Activated CD8-positive, alpha-beta memory T cell treated with anti-CD3 and anti-CD28 coated beads, Interleukin-2, amount 50 U/mL, for 1 hour (primary cell): ENCODE data around the gene ZNF628.

Experiments
- DNase-seq: peaks from one replicate; pipeline ENCODE4 v3.0.0-alpha.2; 2020; ENCODE audit errors: extremely low read depth

ZNF628 gene

GRCh38 chr19:55465460-55466240 is 10.8 kb upstream of the ZNF628 start:
- DNase-seq, result no peak

DNA sequence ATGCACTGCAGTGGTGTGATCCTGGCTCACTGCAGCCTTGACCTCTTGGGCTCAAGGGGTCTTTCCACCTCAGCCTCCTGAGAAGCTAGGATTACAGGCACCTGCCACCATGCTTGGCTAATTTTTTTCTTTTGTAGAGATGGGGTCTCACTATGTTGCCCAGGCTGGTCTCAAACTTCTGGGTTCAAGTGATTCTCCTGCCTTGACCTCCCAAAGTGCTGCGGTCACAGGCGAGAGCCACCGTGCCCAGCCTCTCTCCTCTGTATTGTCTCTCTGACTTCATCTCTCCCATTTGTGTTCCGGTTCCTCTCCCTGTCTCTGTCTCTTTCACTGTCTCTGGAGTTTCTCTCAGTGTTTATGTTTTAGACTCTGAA is 10.2 kb upstream of the ZNF628 start:
- no peak for DNase-seq

- DNase-seq, result no peak
Observed at GRCh38 chr19:55467236-55468053, 9.0 kb upstream of the ZNF628 start.

- no peak for DNase-seq
Observed at GRCh38 chr19:55468054-55468393, 8.4 kb upstream of the ZNF628 start.

DNA sequence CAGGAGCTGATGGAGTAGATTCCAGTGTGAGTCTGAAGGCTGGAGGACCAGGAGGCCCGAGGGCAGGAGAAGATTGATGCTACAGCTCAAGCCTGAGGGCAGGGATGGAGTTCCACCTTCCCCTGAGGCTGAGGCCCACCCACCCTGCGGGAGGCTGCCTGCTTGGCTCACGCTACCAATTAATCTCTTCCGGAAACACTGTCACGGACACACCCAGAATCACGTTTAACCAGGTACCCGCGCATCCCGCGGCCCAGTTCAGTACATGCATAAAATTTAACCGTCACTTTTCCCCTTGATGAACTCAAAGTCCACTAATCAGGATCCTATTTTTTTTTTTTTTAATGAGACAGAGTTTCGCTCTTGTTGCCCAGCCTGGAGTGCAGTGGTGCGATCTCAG is 5.2 kb upstream of the ZNF628 start:
- no peak for DNase-seq

GRCh38 chr19:55472463-55472862 is 4.0 kb upstream of the ZNF628 start:
- DNase-seq, result no peak

DNA sequence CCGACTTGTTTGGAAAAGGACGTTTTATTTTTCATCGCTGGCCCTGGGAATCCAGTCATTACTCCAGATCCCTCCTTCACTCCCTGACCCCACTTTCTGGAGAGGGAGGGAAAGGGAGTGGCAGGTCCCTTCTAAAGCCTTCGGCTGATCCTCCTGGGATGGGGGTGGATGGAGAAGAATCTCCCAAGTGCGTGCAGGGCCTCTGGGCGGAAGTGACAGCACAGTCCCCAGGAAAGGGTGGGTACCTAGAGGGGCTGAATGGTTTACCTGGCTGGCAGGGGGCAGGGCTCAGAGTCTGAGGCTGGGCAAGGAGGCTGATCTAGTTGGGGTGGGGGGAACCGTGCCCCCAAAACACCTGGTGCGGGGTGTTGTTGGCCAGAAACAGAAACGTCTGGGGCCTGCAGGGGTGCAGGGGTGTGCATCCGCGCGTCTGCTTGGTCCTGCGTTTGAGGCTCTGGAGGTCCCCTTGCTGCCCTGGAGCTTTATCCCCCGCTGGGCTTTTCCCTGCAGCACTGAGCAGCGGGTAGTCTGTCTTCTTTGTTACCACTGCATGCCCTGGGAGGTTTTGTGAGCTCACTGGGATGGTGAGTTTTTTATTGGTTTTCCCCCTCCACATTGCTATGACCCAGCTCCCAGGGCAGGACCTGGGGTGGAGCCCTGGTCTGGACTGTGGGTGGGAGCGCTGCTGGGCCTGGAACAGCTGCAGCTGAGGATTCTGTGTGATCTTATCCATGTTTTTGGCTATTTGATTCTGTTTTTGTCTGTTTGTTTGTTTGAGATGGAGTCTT is 3.0 kb upstream of the ZNF628 start:
- DNase-seq, result no peak

DNA sequence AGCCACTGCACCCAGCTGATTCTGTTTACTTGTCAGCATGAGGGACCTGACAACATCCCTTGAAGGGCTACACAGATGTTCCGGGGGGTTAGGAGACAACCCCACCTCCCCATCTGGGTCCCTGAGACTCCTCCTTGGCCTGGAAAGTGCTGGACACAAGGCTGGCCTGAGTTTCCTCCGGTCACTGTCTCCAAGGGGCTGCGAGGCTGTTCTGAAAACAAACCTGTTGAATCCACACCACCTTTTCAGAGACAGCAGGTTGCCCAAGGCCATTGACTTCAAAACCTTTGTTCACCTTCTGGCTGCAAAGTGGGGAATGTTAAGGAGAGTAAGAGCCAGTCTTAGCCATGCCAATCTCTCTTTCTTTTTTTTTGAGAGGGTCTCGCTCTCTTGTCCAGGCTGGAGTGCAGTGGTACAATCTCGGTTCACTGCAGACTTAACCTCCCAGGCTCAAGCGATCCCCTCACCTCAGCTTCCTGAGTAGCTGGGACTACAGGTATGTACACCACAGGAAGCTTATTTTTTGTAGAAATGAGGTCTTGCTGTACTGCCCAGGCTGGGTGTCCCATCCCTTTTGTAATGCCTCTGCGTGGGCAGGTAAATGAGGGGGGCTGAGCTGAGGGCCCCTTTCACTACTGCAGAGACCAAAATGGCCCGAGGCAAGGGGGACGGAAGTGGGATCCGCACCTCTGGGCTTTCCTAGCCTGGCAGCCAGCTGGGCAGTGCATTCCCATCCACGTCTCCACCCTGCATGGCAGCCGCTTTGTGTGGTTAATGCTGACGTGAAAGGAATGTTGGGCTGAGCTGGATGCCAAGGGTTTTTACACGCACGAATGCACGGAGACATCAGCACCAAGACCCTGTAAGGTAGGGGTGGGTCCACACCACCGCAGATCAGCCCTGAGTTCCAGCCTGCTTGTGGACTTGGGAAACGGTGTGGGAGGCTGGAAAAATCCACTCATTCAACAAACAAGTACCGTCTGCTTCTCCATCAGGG is 1.9 kb upstream of the ZNF628 start:
- no peak for DNase-seq

DNA sequence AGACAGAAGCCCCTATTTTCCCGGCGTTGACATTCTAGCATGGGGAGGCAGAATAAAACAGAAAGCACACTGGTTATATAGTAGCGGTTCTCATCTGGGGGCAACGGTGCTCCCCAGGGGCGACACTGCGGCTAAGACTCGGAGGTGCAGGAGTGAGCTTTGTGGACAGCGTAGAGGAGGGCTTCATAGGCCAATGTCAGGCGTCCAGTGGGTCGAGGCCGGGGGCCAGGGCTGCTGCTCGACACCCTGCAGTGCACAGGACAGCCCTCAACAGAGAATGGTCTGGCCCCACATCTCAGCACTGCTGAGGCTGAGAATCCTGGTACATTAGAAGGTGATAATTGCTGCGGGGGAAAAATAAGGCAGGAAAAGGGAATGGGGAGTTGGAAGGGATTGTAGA is 1.5 kb downstream of the ZNF628 start:
- DNase-seq, result no peak

GRCh38 chr19:55478364-55478763 is 1.9 kb downstream of the ZNF628 start:
- DNase-seq, result no peak

- no peak for DNase-seq
Observed at GRCh38 chr19:55479045-55479444, 2.6 kb downstream of the ZNF628 start.

DNA sequence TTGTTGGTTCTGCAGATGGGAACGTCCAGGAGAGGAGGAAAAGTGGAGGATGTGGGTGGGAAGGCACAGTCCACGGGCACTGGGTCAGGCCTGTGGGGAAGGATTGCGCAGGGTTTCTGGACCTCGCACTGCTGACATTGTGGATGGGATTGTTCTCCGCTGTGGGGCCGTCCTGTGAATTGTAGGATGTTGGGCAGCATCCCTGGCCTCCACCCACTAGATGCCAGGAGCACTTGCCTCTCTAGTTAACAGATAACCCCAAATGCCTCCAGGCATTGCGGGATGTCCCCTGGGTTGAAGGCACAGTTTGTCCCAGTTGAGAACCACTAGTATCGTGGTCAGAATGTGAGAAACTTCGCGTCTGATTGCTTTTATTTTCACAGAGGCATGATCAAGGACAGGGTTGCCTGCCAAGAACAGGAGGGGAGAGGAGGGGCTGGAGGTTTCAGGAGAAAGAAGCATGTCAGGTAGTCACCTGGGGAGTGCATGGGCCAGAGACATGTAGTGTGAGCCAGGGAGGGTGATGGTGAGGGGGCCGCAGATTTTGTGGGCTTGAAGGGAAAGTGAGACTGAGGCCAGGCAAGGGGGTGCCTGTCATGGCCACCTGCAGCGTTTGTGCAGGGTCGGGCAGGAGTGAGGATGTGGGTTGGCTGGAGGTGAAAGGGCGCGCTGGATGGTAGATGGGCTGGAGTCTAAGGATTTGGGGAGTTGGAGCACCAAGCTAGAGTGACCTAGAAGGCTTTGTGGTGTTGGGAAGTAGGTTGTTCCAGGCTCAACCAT is 3.2 kb downstream of the ZNF628 start:
- no peak for DNase-seq

GRCh38 chr19:55481148-55481793 is 4.9 kb downstream of the ZNF628 start:
- DNase-seq, result no peak

- DNase-seq, result no peak
Observed at GRCh38 chr19:55481794-55482155, 5.4 kb downstream of the ZNF628 start.

DNA sequence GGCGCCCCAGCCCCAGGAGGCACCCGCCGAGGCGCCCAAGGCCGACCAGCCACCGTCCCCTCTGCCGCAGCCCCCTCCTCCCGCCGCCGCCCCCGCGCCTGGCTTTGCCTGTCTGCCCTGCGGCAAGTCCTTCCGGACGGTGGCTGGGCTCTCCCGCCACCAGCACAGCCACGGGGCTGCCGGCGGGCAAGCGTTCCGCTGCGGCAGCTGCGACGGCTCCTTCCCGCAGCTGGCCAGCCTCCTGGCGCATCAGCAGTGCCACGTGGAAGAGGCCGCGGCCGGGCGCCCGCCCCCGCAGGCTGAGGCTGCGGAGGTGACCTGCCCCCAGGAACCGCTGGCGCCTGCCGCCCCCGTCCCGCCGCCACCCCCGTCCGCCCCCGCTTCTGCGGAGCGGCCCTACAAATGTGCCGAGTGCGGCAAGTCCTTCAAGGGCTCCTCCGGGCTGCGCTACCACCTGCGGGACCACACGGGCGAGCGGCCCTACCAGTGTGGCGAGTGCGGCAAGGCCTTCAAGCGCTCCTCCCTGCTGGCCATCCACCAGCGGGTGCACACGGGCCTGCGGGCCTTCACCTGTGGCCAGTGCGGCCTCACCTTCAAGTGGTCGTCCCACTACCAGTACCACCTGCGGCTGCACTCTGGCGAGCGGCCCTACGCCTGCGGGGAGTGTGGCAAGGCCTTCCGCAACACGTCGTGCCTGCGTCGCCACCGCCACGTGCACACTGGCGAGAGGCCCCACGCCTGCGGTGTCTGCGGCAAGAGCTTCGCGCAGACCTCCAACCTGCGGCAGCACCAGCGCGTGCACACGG is 5.9 kb downstream of the ZNF628 start:
- DNase-seq, result no peak

DNA sequence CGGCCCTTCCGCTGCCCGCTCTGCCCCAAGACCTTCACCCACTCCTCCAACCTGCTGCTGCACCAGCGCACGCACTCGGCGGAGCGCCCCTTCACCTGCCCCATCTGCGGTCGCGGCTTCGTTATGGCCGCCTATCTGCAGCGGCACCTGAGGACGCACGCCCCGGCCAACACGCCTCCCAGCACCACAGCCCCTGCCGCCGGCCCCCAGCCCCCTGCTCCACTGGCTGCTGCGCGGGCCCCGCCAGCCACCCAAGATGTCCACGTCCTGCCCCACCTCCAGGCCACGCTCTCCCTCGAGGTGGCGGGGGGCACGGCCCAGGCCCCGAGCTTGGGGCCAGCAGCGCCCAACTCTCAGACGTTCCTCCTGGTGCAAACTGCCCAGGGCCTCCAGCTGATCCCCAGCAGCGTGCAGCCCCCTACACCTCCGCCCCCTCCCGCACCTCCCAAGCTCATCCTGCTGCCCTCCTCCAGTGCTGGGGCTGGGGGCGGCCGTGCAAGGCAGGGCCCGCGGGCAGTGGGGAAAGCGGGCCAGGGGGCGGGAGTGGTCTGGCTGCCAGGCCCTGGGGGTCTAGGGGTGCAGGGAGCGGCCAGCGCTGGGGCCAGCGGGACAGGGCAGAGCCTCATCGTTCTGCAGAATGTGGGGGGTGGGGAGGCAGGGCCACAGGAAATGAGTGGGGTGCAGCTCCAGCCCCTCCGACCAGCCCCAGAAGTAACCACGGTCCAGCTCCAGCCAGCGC is 6.7 kb downstream of the ZNF628 start:
- no peak for DNase-seq

GRCh38 chr19:55483706-55484592 is 7.5 kb downstream of the ZNF628 start:
- no peak for DNase-seq
